HUES6 (cell line): Measurements from ENCODE around the gene RGS10.

ENCODE experiments used
- H3K27ac ChIP-seq: 2 replicates; pipeline ENCODE4 v1.7.0; 2013; ENCODE audit warnings: low read depth, mild to moderate bottlenecking, low read length, inconsistent platforms
- H3K27me3 ChIP-seq: 2 replicates; pipeline ENCODE4 v1.6.1; 2013; ENCODE audit warnings: low read length; ENCODE audit not compliant: control insufficient read depth, insufficient read depth
- H3K36me3 ChIP-seq: 2 replicates; pipeline ENCODE4 v1.6.1; 2013; ENCODE audit warnings: low read length; ENCODE audit not compliant: control insufficient read depth, insufficient read depth
- H3K4me1 ChIP-seq: 2 replicates; pipeline ENCODE4 v1.6.1; 2013; ENCODE audit warnings: low read length; ENCODE audit not compliant: control insufficient read depth, insufficient read depth
- H3K4me3 ChIP-seq: 2 replicates; pipeline ENCODE4 v1.5.1; 2013; ENCODE audit warnings: low read depth, low read length
- H3K9ac ChIP-seq: one replicate; pipeline ENCODE4 v1.6.1; 2013; ENCODE audit warnings: mild to moderate bottlenecking, low read length
- H3K9me3 ChIP-seq: 2 replicates; pipeline ENCODE4 v1.6.1; 2013; ENCODE audit warnings: low read depth, low read length; ENCODE audit not compliant: control insufficient read depth, insufficient read depth

Gene RGS10

DNA sequence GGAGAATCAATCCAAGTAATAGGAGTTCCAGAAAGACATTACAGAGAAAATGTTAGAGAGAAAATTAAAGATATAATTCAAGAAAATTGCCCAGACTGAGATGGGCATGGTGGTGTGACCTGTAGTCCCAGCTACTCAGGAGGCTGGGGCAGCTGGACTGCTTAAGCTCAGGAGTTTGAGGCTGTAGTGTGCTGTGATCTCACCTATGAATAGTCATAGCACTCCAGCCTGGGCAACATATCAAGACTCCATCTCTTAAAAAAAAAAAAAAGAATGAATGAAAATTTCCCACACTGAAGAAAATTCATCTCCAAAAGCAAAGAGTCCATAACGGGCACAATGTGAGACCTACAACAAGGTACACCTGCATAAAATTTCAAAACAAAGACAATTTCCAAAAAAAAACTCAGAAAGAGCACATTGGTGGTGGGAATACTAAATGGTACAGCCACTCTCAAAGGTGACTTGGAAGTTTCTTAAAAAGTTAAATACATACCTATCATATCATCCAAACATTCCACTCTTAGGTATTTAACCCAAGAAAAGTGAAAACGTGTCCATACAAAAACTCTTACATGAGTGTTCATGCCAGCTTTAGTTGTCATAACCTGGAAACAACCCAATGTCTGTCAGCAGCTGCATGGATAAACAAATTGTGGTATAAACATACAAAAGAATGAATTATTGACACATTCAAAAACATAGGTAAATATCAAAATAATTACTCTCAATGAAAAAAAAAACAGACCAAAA lies 6.9 kb upstream of the RGS10 start:
- Histone ChIP-seq H3K27ac (no peak overlapping the region), H3K9me3 (no peaks in the 10 kb centered on the region), H3K4me3 (no peak overlapping the region), H3K36me3 (no peaks in the 10 kb centered on the region), H3K27me3 (peaks cover 4% of the 10 kb centered on the region), H3K9ac (no peak overlapping the region), H3K4me1 (no peaks in the 10 kb centered on the region)

DNA sequence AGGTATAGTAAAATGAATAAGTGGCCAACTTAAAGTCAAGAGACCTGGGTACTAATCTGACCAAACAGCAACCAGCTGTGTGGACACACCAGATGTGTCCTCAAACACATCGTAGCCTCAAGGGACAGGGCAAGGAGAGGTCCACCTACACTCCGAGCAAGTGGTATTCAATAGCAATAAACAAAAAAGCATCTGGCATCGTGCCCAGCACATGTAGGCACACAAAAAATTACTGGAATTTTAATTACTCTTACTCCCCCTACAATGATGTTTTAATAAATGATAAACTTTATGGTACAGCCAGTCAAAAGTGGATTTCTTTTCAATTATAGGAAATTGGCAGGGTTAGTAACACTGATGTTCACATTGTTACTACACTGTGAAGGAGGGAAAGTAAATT lies 3.5 kb upstream of the RGS10 start:
- peaks cover 15% of the 10 kb centered on the region for H3K4me1 ChIP-seq
- no peak overlapping the region for H3K4me3 ChIP-seq
- no peak overlapping the region for H3K27ac ChIP-seq
- no peaks in the 10 kb centered on the region for H3K9me3 ChIP-seq
- H3K9ac ChIP-seq = no peak overlapping the region
- H3K36me3 ChIP-seq = no peaks in the 10 kb centered on the region
- peaks cover 38% of the 10 kb centered on the region for H3K27me3 ChIP-seq

DNA sequence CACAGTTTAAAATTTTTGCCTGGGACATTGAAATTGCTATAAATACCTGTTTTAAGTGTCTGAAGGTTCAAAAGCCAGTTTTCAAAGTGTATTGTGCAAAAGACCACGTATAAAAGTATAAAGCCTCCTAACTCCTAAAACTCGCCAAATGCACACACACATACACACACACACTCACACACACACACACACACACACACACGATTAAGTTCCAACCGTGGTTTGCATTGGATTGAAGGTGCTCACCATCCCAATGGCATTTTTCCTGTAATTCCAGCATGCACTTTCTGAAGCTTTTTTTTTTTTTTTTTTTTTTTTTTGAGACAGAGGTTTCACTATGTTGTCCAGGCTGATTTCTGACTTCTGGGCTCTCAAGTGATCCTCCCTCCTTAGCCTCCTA lies 2.8 kb upstream of the RGS10 start:
- H3K36me3 ChIP-seq = no peaks in the 10 kb centered on the region
- no peak overlapping the region for H3K27ac ChIP-seq
- no peak overlapping the region for H3K4me3 ChIP-seq
- H3K9me3 ChIP-seq = no peaks in the 10 kb centered on the region
- H3K27me3 ChIP-seq = peaks cover 45% of the 10 kb centered on the region
- peaks cover 17% of the 10 kb centered on the region for H3K4me1 ChIP-seq
- no peak overlapping the region for H3K9ac ChIP-seq

DNA sequence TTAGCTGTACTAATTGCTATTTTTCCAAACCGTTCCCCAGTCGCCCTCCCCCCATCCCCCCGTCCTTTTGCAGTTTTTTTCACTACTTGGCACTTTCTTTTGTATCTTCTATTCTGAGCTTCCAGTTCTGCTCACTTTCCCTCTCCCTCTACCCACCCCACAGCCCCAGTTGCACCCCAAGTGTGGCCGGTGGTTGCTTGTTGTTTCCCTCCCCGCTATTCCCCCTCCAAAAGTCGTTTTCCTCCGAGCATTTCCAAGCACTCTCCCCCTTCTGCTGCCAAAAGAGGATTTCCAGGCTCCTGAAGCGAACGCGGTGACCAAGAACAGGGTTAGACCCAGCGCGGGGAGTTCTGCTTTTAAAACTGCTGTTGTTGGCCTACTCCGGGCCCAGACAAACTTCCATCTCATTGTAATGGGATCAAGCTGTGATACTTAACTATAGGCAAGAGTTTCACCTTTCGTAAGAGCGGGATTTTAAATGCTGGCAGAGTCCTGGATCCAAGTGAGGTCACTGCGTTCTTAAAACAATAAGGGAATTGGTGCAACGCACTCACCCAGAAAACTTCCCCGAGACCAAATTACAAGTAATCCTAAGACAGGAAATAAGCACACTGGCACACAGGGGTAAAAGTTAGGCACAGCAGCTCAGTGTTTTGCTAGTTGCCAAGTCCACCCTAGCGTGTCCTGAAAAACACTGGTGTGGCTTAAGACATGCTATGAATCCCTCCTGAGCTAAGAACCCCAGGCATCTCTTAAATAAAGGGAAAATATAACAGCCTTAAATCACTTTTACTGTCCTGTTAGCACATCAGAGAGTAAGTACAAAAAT lies 1.5 kb upstream of the RGS10 start:
- H3K27ac ChIP-seq = no peak overlapping the region
- H3K9ac ChIP-seq = no peak overlapping the region
- no peaks in the 10 kb centered on the region for H3K36me3 ChIP-seq
- peak overlapping the region; percentile 67 for H3K4me3 ChIP-seq
- peaks cover 17% of the 10 kb centered on the region for H3K4me1 ChIP-seq
- H3K9me3 ChIP-seq = no peaks in the 10 kb centered on the region
- H3K27me3 ChIP-seq = peaks cover 54% of the 10 kb centered on the region

DNA sequence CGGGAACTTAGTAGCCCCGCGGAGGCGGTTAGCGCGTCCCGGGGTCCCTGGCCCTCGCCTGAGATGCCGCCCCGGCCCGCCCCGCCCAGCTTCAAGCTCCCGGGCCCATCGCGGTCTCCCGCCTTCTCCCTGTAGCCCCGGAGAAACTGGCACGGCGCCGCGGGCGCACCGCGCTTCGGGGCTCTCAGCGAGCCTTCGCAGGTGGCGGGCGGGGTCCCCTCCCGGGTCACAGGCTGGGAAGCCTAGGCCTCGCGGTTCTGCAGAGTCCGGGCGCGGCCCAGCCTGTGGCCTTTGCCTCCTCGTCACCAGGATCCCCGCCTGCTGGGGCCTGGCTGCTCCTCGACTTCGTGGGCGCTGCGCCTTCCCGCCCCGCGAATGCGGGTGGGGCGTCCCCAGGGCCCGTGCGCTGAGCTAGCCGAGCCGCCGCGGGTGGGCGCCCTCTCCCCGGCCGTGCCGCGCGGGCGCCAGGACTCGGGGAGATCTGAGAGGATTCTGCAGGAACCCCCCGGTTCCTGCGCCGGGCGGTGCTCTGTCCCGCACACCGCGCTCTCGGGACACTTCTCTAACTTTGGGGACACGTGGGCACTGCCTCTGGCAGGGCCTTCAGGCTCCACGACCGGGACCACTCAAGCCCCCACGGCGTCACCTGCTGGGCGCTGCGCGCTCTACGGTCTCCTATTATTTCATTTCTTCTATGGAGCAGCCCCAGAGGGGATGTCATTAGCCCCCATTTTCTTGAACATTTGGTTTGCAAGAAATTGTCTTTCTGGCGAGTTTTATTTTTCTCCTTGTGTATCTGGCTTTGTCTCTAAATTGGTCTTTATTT lies 682 bp upstream of the RGS10 start:
- H3K9me3 ChIP-seq = no peaks in the 10 kb centered on the region
- H3K4me3 ChIP-seq = peak overlapping the region; percentile 67
- peaks cover 20% of the 10 kb centered on the region for H3K4me1 ChIP-seq
- peak overlapping the region; percentile 48 for H3K9ac ChIP-seq
- no peak overlapping the region for H3K27ac ChIP-seq
- H3K27me3 ChIP-seq = peaks cover 54% of the 10 kb centered on the region
- no peaks in the 10 kb centered on the region for H3K36me3 ChIP-seq

DNA sequence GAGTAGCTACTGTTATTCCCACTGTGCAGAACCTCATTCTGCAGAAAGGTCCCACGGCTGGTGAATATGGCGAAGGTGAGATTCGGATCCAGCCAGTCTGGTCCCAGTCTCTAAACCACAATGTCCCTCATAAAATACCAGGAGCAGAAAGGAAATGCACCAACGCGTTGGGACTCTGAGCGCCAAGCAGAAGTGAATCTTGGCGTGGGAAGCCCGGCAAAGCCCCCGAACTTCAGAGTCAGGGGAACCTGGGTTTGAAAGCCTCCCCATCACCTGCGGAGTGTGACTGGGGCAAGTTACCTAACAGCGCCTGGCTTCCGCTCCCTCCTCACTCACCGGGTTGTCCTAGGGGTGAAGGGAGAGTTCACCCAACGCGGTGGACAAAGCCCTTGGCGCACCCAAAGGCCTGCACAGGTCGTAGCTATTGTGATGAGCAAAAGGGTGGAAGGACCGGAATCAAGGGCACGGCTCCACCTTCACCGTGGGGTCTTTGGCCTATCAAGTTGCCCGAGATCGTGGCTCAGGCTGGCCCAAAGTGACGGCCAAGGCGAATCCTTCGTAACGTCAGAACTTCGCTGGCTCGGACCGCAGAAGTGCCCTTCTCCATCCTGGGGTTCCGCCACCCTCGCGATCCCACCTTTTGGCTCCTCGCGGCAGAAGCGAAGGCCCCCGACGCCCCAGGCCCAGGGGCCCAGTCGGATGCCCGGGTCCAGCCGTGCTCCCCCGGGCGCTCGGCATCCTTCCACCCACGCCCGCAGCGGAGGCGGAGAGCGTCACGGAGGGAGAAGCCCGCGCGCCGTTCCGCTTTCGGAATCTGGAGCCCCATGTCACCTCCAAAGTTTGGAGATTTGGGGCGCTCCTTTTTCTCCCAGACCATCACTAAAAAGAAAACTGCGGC lies 811 bp downstream of the RGS10 start:
- no peak overlapping the region for H3K9ac ChIP-seq
- no peak overlapping the region for H3K27ac ChIP-seq
- peaks cover 54% of the 10 kb centered on the region for H3K27me3 ChIP-seq
- H3K4me3 ChIP-seq = peak overlapping the region; percentile 67
- peaks cover 22% of the 10 kb centered on the region for H3K4me1 ChIP-seq
- H3K9me3 ChIP-seq = no peaks in the 10 kb centered on the region
- no peaks in the 10 kb centered on the region for H3K36me3 ChIP-seq

DNA sequence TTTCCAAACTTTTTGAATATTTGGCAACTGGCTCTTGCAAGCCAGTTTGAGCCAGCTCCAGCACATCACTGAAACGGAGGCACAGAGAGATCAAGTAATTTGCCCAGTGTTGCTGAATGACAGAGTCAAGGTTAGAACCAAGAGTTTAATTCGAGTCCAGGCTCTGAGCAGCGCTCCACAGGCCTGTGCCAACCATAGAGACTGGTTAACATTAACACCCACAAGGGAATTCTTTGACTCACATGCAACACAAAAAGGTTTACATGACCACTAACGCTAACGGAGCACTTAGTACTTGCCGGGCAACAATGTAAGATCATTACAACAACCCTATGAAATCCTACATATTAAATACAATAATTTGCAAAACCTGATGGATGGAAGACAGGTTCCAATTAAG lies 1.5 kb downstream of the RGS10 start:
- Histone ChIP-seq H3K27ac (no peak overlapping the region), H3K27me3 (peaks cover 54% of the 10 kb centered on the region), H3K4me1 (peaks cover 27% of the 10 kb centered on the region), H3K9ac (no peak overlapping the region), H3K4me3 (peak overlapping the region; percentile 67), H3K9me3 (no peaks in the 10 kb centered on the region), H3K36me3 (no peaks in the 10 kb centered on the region)

DNA sequence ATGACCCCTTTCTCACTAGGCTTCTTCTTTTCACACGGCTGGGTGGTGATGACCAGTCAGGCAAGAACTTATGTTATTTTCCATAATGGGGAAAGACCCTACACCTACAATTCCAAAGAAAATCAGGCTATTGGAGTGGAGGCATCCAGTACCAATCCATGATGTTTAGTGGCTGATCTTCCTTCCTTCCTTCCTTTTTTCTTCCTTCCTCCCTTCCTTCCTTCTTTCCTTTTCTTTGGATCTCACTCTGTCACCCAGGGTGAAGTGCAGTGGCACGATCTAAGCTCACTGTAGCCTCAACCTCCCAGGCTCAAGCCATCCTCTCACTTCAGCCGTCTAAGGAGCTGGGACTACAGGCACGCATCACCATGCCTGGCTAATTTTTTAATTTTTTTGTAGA lies 2.5 kb downstream of the RGS10 start:
- H3K27ac ChIP-seq = no peak overlapping the region
- peaks cover 54% of the 10 kb centered on the region for H3K27me3 ChIP-seq
- H3K9ac ChIP-seq = no peak overlapping the region
- no peaks in the 10 kb centered on the region for H3K36me3 ChIP-seq
- H3K9me3 ChIP-seq = no peaks in the 10 kb centered on the region
- peaks cover 27% of the 10 kb centered on the region for H3K4me1 ChIP-seq
- H3K4me3 ChIP-seq = no peak overlapping the region

DNA sequence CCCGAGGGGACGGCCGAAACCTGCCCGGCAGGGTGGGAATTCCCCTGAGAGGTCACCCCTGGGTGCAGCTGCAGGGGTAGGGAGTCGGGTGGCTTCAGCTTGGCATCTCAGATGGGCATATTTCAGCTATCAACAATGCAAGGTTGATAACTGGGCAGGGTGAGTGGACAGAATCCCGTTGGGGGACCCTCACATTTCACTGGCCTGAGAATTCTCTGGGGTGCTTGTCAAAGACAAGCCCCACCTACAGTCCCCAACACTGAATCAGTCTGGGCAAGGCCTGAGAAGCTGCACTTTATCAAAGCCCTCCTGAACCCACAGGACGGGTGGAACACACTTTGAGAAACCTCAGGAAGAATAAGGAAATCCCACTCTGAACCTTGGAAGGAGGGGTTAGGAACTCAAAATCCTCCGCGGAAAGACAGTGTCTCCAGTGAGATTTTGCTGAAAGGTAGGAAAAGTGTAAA lies 3.1 kb downstream of the RGS10 start:
- Histone ChIP-seq H3K36me3 (no peaks in the 10 kb centered on the region), H3K9ac (no peak overlapping the region), H3K4me1 (peaks cover 27% of the 10 kb centered on the region), H3K27me3 (peaks cover 50% of the 10 kb centered on the region), H3K4me3 (no peak overlapping the region), H3K27ac (no peak overlapping the region), H3K9me3 (no peaks in the 10 kb centered on the region)

DNA sequence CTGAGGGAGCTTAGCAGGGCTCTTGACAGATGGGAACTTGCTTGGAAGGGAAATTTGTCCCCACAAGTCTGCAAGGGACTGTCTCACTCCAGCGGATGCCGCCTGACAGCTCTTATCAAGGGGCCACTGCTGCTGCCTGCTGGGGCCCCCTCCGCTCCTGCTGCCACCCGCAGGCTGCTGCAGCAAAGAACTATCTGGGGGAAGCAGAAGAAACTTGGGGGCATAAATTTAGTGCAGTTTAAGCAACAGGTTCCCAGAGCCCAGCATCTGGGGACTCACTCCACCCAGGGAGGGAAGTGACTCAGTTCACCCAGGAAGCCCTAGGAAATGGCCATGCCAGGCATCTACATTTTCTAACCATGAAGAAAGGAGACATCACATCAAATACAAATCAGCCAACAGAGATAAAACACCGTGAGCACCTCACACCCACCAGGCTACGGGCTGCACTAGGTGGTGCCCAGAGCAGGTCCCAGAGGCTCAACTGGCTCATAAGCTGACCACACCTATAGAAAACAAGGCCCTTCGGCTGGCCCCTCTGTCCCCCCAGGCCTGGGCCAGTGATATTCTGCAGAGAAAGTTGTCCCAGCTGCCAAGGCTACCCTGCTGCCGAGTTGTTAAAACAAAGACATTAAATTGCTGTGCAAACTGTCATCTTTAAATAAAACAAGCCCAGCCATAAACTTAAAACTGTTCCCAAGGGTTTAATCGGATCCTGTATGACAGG lies 3.7 kb downstream of the RGS10 start:
- H3K27me3 ChIP-seq = peaks cover 44% of the 10 kb centered on the region
- H3K4me3 ChIP-seq = no peak overlapping the region
- no peaks in the 10 kb centered on the region for H3K36me3 ChIP-seq
- no peak overlapping the region for H3K9ac ChIP-seq
- peaks cover 22% of the 10 kb centered on the region; the same call in 1 of the 2 replicates for H3K4me1 ChIP-seq
- no peaks in the 10 kb centered on the region for H3K9me3 ChIP-seq
- no peak overlapping the region for H3K27ac ChIP-seq
